Endothelial cell of umbilical vein (primary cell): ENCODE measurements around the gene LRCH1. TPM values are rescaled to one million over a fixed set of nuclear protein-coding genes. Genes with fewer than 3 reads are reported as not detected.

ENCODE experiments used
- BruUV-seq: library from RNA; stranded (reverse); fragments of 400-500 nt; replicated peaks from 2 replicates; lab custom pipeline; 2021; lab: Mats Ljungman, UMichigan
- CTCF ChIA-PET: fragments of 300-600, 350-600 bp; sonication (Branson Sonifier 250); formaldehyde crosslinking; loops from one replicate; lab custom pipeline; 2021; ENCODE audit warnings: antibody characterized with exemption, inconsistent platforms; lab: Charles Lee
- POLR2A ChIA-PET: fragments of 300-600, 350-600 bp; sonication (Branson Sonifier 250); formaldehyde crosslinking; loops from one replicate; lab custom pipeline; 2021; ENCODE audit warnings: antibody characterized with exemption, inconsistent platforms; lab: Charles Lee
- DNase-seq: peaks from one replicate; pipeline ENCODE4 v3.0.0-alpha.2; 2011; ENCODE audit warnings: low read depth, low spot score
- FAIRE-seq: peaks from 2 replicates; lab custom pipeline; 2011; peaks lifted over from hg19 to GRCh38; lab: Jason Lieb, UNC
- H2AFZ ChIP-seq: 2 replicates; pipeline ENCODE4 v1.6.0; 2012; ENCODE audit warnings: low read depth, low read length, control low read depth, inconsistent platforms
- H3K27ac ChIP-seq: 2 replicates; pipeline ENCODE4 v1.5.1; 2011; ENCODE audit warnings: low read depth, mild to moderate bottlenecking, control low read depth, low read length, moderate library complexity; ENCODE audit not compliant: insufficient read depth
- H3K27me3 ChIP-seq, 2 experiments: 2 replicates each; pipeline versions ENCODE4 v1.6.0 to v1.6.1; 2011; ENCODE audit warnings: low read length in 2 of 2, mixed read lengths in 1 of 2; ENCODE audit not compliant: control insufficient read depth in 2 of 2, insufficient read depth in 2 of 2
- H3K36me3 ChIP-seq, 2 experiments: 2 replicates in 1 of 2; 3 replicates in 1 of 2; pipeline ENCODE4 v1.5.1; 2011; ENCODE audit warnings: low read length in 2 of 2, mild to moderate bottlenecking in 1 of 2, moderate library complexity in 1 of 2; ENCODE audit not compliant: control insufficient read depth in 2 of 2, insufficient read depth in 2 of 2; ENCODE audit errors: extremely low read depth in 1 of 2
- H3K4me1 ChIP-seq: 3 replicates; pipeline ENCODE4 v1.5.1; 2011; ENCODE audit warnings: mild to moderate bottlenecking, low read length; ENCODE audit not compliant: control insufficient read depth, insufficient read depth; ENCODE audit errors: extremely low read depth
- H3K4me2 ChIP-seq: 2 replicates; pipeline ENCODE4 v1.6.1; 2011; ENCODE audit warnings: low read length, control low read depth, mixed read lengths; ENCODE audit not compliant: insufficient read depth
- H3K4me3 ChIP-seq, 3 experiments: fragments of 200-600 bp in 1 of 3; sonication (generic), shearing (Covaris generic) in 1 of 3; replicated peaks in 1 of 3; 2 replicates each; pipeline ENCODE4 v1.5.1; 2011 to 2016; ENCODE audit warnings: control low read depth in 3 of 3, low read length in 3 of 3, mild to moderate bottlenecking in 2 of 3, inconsistent platforms in 1 of 3, low read depth in 1 of 3, moderate library complexity in 1 of 3; ENCODE audit not compliant: insufficient read depth in 1 of 3
- H3K79me2 ChIP-seq: 2 replicates; pipeline ENCODE4 v1.6.0; 2012; ENCODE audit warnings: low read length, inconsistent platforms; ENCODE audit not compliant: control insufficient read depth, insufficient read depth
- H3K9ac ChIP-seq: replicated peaks from 2 replicates; pipeline ENCODE3; 2011; ENCODE audit warnings: low read length, control low read depth; ENCODE audit not compliant: insufficient read depth; ENCODE audit errors: extremely low read depth
- H3K9me1 ChIP-seq: replicated peaks from 3 replicates; pipeline ENCODE4 v1.6.0; 2011; ENCODE audit warnings: mild to moderate bottlenecking, low read length; ENCODE audit not compliant: control insufficient read depth, insufficient read depth; ENCODE audit errors: extremely low read depth
- H3K9me3 ChIP-seq: replicated peaks from 2 replicates; pipeline ENCODE4 v1.5.1; 2012; ENCODE audit warnings: low read length, inconsistent platforms; ENCODE audit not compliant: control insufficient read depth, insufficient read depth
- H4K20me1 ChIP-seq: replicated peaks from 2 replicates; pipeline ENCODE3; 2011; ENCODE audit warnings: mild to moderate bottlenecking, low read length; ENCODE audit not compliant: control insufficient read depth, insufficient read depth; ENCODE audit errors: extremely low read depth
- CTCF ChIP-seq, 2 donors: IDR thresholded peaks; 1 replicate in 1 of 2; 2 replicates in 1 of 2; pipeline ENCODE4 v1.5.1; 2011; ENCODE audit warnings: low read length in 2 of 2, mild to moderate bottlenecking in 2 of 2, moderate library complexity in 2 of 2, control low read depth in 1 of 2, inconsistent platforms in 1 of 2, low read depth in 1 of 2; ENCODE audit not compliant: insufficient read depth in 1 of 2; ENCODE audit errors: extremely low read depth in 1 of 2
- EZH2 ChIP-seq: IDR thresholded peaks from 2 replicates; pipeline ENCODE4 v1.6.1; 2012; ENCODE audit warnings: borderline replicate concordance, low read depth, mild to moderate bottlenecking, moderate library complexity, low read length, inconsistent platforms; ENCODE audit not compliant: severe bottlenecking
- FOS ChIP-seq: IDR thresholded peaks from 2 replicates; pipeline ENCODE4 v1.6.1; 2011; ENCODE audit warnings: mild to moderate bottlenecking, low read length, moderate library complexity, borderline replicate concordance; ENCODE audit not compliant: insufficient read depth
- MAX ChIP-seq: IDR thresholded peaks from 2 replicates; pipeline ENCODE4 v1.6.1; 2011; ENCODE audit not compliant: insufficient read depth, insufficient read length
- MYC ChIP-seq: IDR thresholded peaks from one replicate; pipeline ENCODE4 v1.6.1; 2011; ENCODE audit warnings: mild to moderate bottlenecking, low read depth, low read length
- POLR2A ChIP-seq: IDR thresholded peaks from 2 replicates; pipeline ENCODE4 v1.6.1; 2012; ENCODE audit warnings: low read depth, mild to moderate bottlenecking, control low read depth, low read length
- POLR2AphosphoS5 ChIP-seq: IDR thresholded peaks from 2 replicates; pipeline ENCODE4 v1.6.1; 2012; ENCODE audit warnings: low read depth, mild to moderate bottlenecking, control low read depth, low read length, moderate library complexity; ENCODE audit not compliant: insufficient read depth
- dilution Hi-C: fragments of 300-500 bp; cut with MboI; formaldehyde crosslinking; loops from one replicate; pipeline ENCODE4 v1.15.0; 2019; ENCODE audit warnings: low sequenced_read_pairs; ENCODE audit not compliant: extremely low pct_ligation_motif_present
- intact Hi-C: fragments of 100-400 bp; cut with micrococcal nuclease; formaldehyde crosslinking; loops from one replicate; pipeline ENCODE4 v1.10.0; 2022
- polyA plus RNA-seq, 4 experiments: library from polyadenylated mRNA; depleted of rRNA in 3 of 4; stranded (reverse) in 3 of 4; unstranded in 1 of 4; fragments of >200 nt; gene quantifications; 2 replicates each; pipeline versions ENCODE4 v1.2.1 to v1.2.3, GENCODE V29; 2011 to 2012; ENCODE audit warnings: missing spikeins in 1 of 4
- total RNA-seq: library from RNA; stranded (reverse); gene quantifications from 2 replicates; pipeline ENCODE4 v1.2.3, GENCODE V29; 2021

LRCH1 gene
- total and polyA plus RNA-seq, 2 donors (not counting 3 experiments of a cell fraction or from before 2014, with no cell fraction given): 5.4 to 16.5 TPM

- Histone ChIP-seq H3K27me3 (no peaks in the 10 kb centered on the region), H4K20me1 (no peaks in the 10 kb centered on the region), H3K9me1 (no peaks in the 10 kb centered on the region), H3K36me3 (peaks cover 4 to 6% of the 10 kb centered on the region in 2 experiments), H3K9ac (no peak overlapping the region), H2AFZ (no peak overlapping the region), H3K27ac (no peak overlapping the region), H3K9me3 (no peaks in the 10 kb centered on the region), H3K4me2 (no peak overlapping the region), H3K4me3 (no peak overlapping the region), H3K4me1 (no peaks in the 10 kb centered on the region), H3K79me2 (no peaks in the 10 kb centered on the region)
- ChIA-PET CTCF (no interaction called here), POLR2A (no interaction called here)
- no peak for TF ChIP-seq MAX
- TF ChIP-seq EZH2: no peak
- no peak for TF ChIP-seq POLR2A
- TF ChIP-seq MYC: no peak
- TF ChIP-seq CTCF (IDR thresholded peaks at IDR 0.05; ENCODE audit: extremely low read depth in 1 of 2, insufficient read depth in 1 of 2, low read depth in 1 of 2, low read length in 2 of 2): no peak
- no peak for TF ChIP-seq POLR2AphosphoS5
- TF ChIP-seq FOS: no peak
- BruUV-seq: no TSS peak
- intact Hi-C loops: no loop called here
- dilution Hi-C loops: no loop called here
- DNase-seq: no peak
- no peak for FAIRE-seq
Observed at GRCh38 chr13:46738055-46738454, 185.1 kb downstream of the LRCH1 start.
